Measurements from ENCODE around the gene ECI1. TPM values are rescaled to one million over a fixed set of nuclear protein-coding genes. Genes with fewer than 3 reads are reported as not detected.

Gene ECI1
- total RNA-seq, 1 donor from 2014 or later, result 50.4 TPM

- peak; percentile 33 for TF ChIP-seq CTCF (IDR thresholded peaks at IDR 0.05)
- peak; percentile 47 to 68 for ATAC-seq
- H3K4me3 ChIP-seq, result no peak overlapping the region
- no peak overlapping the region for H3K27ac ChIP-seq
- no peaks in the 10 kb centered on the region for H3K27me3 ChIP-seq (ENCODE audit: low read depth)
- peaks cover 92% of the 10 kb centered on the region for H3K36me3 ChIP-seq
- no peak for DNase-seq
- no peaks in the 10 kb centered on the region for H3K4me1 ChIP-seq
- intact Hi-C loops (cut with DNase I), result no loop called here
- H3K9me3 ChIP-seq, result no peaks in the 10 kb centered on the region
Observed at GRCh38 chr16:2296661-2297505, 45.5 kb upstream of the ECI1 start.

DNA sequence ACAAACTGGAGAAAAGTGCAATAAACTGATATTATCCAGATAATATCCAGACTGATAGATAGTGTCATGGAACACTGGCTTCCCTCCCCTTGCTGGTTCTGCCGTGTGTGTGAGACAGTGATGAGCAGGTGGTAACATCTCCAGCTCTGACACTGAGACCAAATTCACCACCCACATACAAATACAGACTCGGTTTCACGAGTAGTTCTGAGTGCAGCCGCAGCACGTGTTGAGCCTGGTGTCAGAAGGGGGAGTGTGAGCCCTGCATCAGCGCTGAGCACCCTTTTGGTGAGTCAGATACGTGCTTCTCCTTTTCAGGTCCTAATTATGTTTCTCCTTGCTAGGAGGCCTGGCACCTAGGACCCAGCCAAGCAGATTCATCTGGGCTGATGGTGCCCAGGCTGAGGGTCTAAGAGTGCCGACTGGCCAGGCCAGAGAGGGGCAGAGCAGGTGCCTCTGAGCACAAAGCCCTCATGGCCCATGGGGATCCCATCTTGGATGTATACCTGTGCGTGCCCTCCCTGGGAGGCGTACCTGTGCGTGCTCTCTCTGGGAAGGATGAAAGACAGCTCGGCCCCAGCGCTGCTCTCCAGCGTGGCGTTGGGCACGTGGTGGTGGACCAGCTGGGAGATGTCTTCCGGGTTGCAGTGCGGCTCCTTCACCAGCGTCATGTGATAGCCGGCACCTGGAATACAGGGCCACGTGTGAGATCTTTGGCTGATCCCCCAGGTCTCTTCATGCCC, 43.8 kb upstream of the ECI1 start:
- H3K27ac ChIP-seq, result no peak overlapping the region
- H3K27me3 ChIP-seq (ENCODE audit: low read depth), result no peaks in the 10 kb centered on the region
- no peak for TF ChIP-seq CTCF (IDR thresholded peaks at IDR 0.05)
- DNase-seq, result no peak
- peaks cover 98% of the 10 kb centered on the region for H3K36me3 ChIP-seq
- no peaks in the 10 kb centered on the region for H3K9me3 ChIP-seq
- intact Hi-C loops (cut with DNase I), result no loop called here
- no peaks in the 10 kb centered on the region for H3K4me1 ChIP-seq
- peak in 1 of 2 donors; percentile 7 for ATAC-seq
- H3K4me3 ChIP-seq, result no peak overlapping the region

- H3K27ac ChIP-seq, result no peak overlapping the region
- H3K4me3 ChIP-seq, result no peak overlapping the region
- H3K9me3 ChIP-seq, result no peaks in the 10 kb centered on the region
- ATAC-seq (no peak), DNase-seq (no peak)
- H3K27me3 ChIP-seq (ENCODE audit: low read depth), result no peaks in the 10 kb centered on the region
- no peaks in the 10 kb centered on the region for H3K4me1 ChIP-seq
- intact Hi-C loops (cut with DNase I), result no loop called here
- no peak for TF ChIP-seq CTCF (IDR thresholded peaks at IDR 0.05)
- peaks cover 98% of the 10 kb centered on the region for H3K36me3 ChIP-seq
Observed at GRCh38 chr16:2292221-2292620, 40.8 kb upstream of the ECI1 start.

- peak in 1 of 2 donors; percentile 2 for ATAC-seq
- Histone ChIP-seq H3K4me1 (no peaks in the 10 kb centered on the region), H3K27ac (no peak overlapping the region), H3K36me3 (peaks cover 98% of the 10 kb centered on the region), H3K4me3 (no peak overlapping the region), H3K27me3 (ENCODE audit: low read depth) (no peaks in the 10 kb centered on the region), H3K9me3 (no peaks in the 10 kb centered on the region)
- intact Hi-C loops (cut with DNase I), result no loop called here
- no peak for DNase-seq
- TF ChIP-seq CTCF (IDR thresholded peaks at IDR 0.05), result no peak
Observed at GRCh38 chr16:2289282-2289681, 37.9 kb upstream of the ECI1 start.

- Histone ChIP-seq H3K27me3 (ENCODE audit: low read depth) (no peaks in the 10 kb centered on the region), H3K36me3 (peaks cover 98% of the 10 kb centered on the region), H3K9me3 (no peaks in the 10 kb centered on the region), H3K4me3 (no peak overlapping the region), H3K4me1 (no peaks in the 10 kb centered on the region), H3K27ac (no peak overlapping the region)
- ATAC-seq, result no peak
- no peak for DNase-seq
- intact Hi-C loops (cut with DNase I), result no loop called here
- no peak for TF ChIP-seq CTCF (IDR thresholded peaks at IDR 0.05)
Observed at GRCh38 chr16:2288726-2289125, 37.3 kb upstream of the ECI1 start.
